ENCODE data around the gene ARMC9.
"Not testable (repeated sequence)": the region's sequence is repeated elsewhere in the genome, so short reads cannot be mapped to it uniquely, and the experiment has no call there.

The ARMC9 gene

DNA sequence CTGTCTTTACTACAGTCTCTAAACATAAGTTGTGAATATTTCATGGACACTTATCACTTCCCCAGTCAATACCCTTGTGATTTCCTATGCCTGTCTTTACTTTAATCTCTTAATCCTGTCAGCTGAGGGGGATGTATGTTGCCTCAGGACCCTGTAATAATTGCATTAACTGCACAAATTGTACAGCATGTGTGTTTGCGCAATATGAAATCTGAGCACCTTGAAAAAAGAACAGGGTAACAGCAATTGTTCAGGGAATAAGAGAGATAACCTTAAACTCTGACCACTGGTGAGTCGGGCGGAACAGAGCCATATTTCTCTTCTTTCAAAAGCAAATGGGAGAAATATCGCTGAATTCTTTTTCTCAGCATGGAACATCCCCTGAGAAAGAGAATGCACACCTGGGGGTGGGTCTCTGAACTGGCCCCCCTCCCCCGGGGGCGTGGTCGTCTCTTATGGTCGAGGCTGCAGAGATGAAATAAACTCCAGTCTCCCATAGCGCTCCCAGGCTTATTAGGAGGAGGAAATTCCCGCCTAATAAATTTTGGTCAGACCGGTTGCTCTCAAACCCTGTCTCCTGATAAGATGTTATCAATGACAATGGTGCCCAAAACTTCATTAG is 177.7 kb downstream of the ARMC9 start:
- H3K4me1 ChIP-seq (ENCODE audit: insufficient read depth, low read length); H3K9me3 ChIP-seq (ENCODE audit: low read length); H3K36me3 ChIP-seq (ENCODE audit: insufficient read depth, low read length); H3K27me3 ChIP-seq (ENCODE audit: control insufficient read depth in 1 of 2, insufficient read depth in 2 of 2, low read length in 2 of 2); H3K27ac ChIP-seq (ENCODE audit: low read depth, low read length); H3K4me3 ChIP-seq (ENCODE audit: low read depth in 1 of 2, low read length in 2 of 2); H3K9ac ChIP-seq (ENCODE audit: low read length): not testable (repeated sequence)

DNA sequence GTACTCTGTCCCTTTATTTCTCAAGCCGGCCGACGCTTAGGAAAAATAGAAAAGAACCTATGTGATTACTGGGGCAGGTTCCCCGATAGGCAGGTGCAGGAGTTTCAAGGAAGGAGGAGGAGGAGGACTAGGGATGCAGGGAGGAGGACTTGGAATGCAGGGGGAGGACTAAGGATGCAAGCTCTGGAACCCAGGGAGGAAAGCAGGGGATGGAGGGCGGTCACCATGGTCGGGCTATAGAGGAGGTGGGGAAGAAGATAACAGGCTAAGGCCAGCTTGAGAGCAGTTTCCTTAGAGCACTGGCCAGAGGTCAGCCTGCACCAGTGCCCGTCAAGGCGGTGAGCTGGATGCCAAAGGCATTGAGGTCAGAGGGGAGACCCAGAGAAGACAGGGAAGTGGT is 178.4 kb downstream of the ARMC9 start:
- Histone ChIP-seq H3K4me1 (ENCODE audit: insufficient read depth, low read length) (no peaks in the 10 kb centered on the region), H3K9me3 (ENCODE audit: low read length) (no peaks in the 10 kb centered on the region), H3K27ac (ENCODE audit: low read depth, low read length) (no peak overlapping the region)

DNA sequence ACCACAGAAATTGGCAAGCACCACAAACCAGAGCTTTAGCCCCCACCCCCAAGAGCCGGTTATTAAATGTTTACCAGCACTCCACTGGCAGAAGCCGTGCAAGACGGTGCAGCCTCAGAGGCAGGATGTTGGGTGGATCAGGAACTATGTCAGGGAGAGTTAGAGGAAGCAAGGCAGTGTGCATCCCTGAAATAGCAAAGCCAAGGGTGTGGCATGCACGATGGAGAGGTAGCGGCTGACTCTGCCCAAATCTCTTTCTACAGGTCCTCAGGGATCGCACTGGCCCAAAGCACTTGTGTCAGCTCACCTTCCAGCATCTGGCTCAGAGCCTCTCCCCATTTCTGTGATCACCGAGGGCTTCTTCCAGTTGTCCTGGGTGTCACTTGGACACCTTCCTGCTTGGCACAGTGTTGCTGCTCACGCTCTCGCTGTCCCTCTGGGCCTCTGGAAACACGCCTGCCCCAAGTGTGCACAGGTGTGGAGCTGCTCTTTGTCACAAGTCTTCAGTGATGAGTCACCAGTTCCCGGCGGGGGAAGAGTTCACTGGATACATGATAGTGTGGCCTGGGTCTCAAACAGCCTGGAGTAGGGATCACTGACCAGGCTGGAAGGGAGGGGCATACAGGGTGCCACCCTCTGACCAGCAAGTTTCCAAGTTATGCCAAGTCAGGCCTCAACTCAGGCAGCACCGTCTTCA is 179.7 kb downstream of the ARMC9 start:
- Histone ChIP-seq H3K27me3 (ENCODE audit: control insufficient read depth in 1 of 2, insufficient read depth in 2 of 2, low read length in 2 of 2) (no peaks in the 10 kb centered on the region), H3K36me3 (ENCODE audit: insufficient read depth, low read length) (no peaks in the 10 kb centered on the region), H3K4me3 (ENCODE audit: low read depth in 1 of 2, low read length in 2 of 2) (no peak overlapping the region), H3K27ac (ENCODE audit: low read depth, low read length) (no peak overlapping the region), H3K9ac (ENCODE audit: low read length) (no peak overlapping the region), H3K4me1 (ENCODE audit: insufficient read depth, low read length) (no peaks in the 10 kb centered on the region), H3K9me3 (ENCODE audit: low read length) (no peaks in the 10 kb centered on the region)

More for the DNA sequence above, 178.4 kb downstream of the ARMC9 start:
- Histone ChIP-seq H3K4me3 (ENCODE audit: low read depth in 1 of 2, low read length in 2 of 2) (no peak overlapping the region), H3K27me3 (ENCODE audit: control insufficient read depth in 1 of 2, insufficient read depth in 2 of 2, low read length in 2 of 2) (no peaks in the 10 kb centered on the region), H3K9ac (ENCODE audit: low read length) (no peak overlapping the region), H3K36me3 (ENCODE audit: insufficient read depth, low read length) (no peaks in the 10 kb centered on the region)

DNA sequence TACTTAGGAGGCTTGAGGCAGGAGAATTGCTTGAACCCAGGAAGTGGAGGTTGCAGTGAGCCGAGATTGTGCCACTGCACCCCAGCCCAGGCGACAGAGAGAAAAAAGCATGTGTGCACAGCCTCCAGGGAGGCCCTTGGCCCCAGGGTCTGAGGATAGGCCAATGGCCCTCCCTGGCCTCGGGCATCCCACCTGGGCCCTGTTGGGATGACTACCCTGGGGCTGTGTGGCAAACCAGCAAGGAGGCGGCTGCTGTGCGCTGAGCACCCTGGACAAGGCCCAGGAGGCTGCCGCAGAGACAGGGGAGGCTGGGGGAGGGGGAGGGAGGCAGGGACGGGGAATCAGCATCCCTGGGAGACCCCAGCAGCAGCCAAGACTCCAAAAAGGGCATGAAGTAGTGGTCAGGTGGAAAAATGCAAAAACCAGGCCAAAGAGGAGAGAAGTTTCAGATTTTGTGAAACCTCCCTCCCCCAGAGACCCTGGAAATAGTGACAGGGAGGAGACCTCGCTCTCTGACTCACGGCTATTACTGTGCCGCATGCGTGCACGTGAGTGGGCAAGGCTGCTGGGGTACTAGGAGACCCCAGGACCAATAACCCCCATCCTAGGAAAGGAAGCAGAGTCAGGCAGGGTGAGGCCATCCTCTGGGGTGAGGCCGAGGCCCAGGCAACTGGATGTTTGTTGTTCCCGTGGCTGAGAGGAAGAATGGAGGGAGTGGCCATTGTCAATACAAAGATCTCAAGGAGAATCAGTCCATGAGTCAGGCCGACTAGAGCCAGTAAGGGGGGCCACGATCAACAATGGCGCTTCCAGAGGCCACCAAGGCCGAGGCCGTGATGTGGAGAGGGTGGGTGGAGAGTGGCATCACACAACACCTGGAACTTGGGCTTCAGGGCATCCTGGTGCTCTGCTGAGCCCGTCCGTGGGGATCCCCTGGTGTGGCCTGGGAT is 181.1 kb downstream of the ARMC9 start:
- H3K27me3 ChIP-seq (ENCODE audit: control insufficient read depth in 1 of 2, insufficient read depth in 2 of 2, low read length in 2 of 2), result no peaks in the 10 kb centered on the region
- no peaks in the 10 kb centered on the region for H3K9me3 ChIP-seq (ENCODE audit: low read length)
- H3K4me3 ChIP-seq (ENCODE audit: low read depth in 1 of 2, low read length in 2 of 2), result no peak overlapping the region
- no peak overlapping the region for H3K27ac ChIP-seq (ENCODE audit: low read depth, low read length)
- H3K36me3 ChIP-seq (ENCODE audit: insufficient read depth, low read length), result no peaks in the 10 kb centered on the region
- no peak overlapping the region for H3K9ac ChIP-seq (ENCODE audit: low read length)
- H3K4me1 ChIP-seq (ENCODE audit: insufficient read depth, low read length), result no peaks in the 10 kb centered on the region

DNA sequence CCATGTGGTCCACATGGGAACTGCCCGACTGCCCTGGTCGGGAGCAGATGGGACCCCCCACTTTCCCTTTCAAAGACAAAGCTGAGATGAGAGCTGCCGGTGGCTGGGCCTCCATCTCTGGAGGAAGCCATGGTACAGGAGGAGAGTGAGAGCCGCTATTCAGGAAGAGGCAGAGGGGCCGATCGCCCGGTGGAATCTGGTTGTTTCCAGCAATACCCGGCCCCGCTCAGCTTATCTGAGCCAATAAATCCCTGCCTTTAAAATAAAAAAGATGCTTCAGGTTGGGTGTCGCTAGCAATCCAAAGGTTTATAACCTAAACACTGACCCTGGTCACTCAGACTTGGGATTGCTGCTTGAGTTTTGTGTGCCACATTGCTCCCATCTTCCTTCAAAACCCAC is 181.9 kb downstream of the ARMC9 start:
- H3K36me3 ChIP-seq (ENCODE audit: insufficient read depth, low read length), result no peaks in the 10 kb centered on the region
- no peaks in the 10 kb centered on the region for H3K9me3 ChIP-seq (ENCODE audit: low read length)
- no peak overlapping the region for H3K27ac ChIP-seq (ENCODE audit: low read depth, low read length)
- no peaks in the 10 kb centered on the region for H3K27me3 ChIP-seq (ENCODE audit: control insufficient read depth in 1 of 2, insufficient read depth in 2 of 2, low read length in 2 of 2)
- H3K4me3 ChIP-seq (ENCODE audit: low read depth in 1 of 2, low read length in 2 of 2), result no peak overlapping the region
- H3K9ac ChIP-seq (ENCODE audit: low read length), result no peak overlapping the region
- H3K4me1 ChIP-seq (ENCODE audit: insufficient read depth, low read length), result no peaks in the 10 kb centered on the region

DNA sequence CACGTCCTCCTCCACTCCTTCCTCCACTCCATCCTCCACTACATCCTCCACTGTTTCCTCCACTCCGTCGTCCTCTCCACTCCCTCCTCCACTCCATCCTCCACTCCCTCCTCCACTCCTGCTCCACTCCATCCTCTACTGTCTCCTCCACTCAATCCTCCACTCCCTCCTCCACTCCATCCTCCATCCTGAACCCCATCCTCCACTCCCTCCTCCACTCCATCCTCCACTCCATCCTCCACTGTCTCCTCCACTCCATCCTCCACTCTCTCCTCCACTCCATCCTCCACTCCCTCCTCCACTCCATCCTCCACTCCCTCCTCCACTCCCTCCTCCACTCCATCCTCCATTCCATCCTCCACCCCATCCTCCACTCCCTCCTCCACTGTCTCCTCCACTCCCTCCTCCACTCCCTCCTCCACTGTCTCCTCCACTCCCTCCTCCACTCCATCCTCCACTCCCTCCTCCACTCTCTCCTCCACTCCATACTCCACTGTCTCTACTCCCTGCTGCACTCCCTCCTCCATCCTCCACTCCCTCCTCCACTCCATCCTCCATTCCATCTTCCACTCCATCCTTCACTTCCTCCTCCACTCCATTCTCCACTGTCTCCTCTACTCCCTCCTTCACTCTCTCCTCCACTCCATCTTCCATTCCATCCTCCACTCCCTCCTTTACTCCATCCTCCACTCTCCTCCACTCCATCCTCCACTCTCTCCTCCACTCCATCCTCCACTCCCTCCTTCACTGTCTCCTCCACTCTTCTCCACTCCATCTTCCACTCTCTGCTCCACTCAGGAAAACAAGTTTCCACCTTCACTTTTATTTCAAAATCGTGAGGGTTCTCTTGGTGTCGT is 182.8 kb downstream of the ARMC9 start:
- Histone ChIP-seq H3K4me3 (ENCODE audit: low read depth in 1 of 2, low read length in 2 of 2) (no peak overlapping the region), H3K4me1 (ENCODE audit: insufficient read depth, low read length) (no peaks in the 10 kb centered on the region), H3K27me3 (ENCODE audit: control insufficient read depth in 1 of 2, insufficient read depth in 2 of 2, low read length in 2 of 2) (no peaks in the 10 kb centered on the region), H3K9me3 (ENCODE audit: low read length) (no peaks in the 10 kb centered on the region), H3K9ac (ENCODE audit: low read length) (no peak overlapping the region), H3K36me3 (ENCODE audit: insufficient read depth, low read length) (no peaks in the 10 kb centered on the region), H3K27ac (ENCODE audit: low read depth, low read length) (no peak overlapping the region)

DNA sequence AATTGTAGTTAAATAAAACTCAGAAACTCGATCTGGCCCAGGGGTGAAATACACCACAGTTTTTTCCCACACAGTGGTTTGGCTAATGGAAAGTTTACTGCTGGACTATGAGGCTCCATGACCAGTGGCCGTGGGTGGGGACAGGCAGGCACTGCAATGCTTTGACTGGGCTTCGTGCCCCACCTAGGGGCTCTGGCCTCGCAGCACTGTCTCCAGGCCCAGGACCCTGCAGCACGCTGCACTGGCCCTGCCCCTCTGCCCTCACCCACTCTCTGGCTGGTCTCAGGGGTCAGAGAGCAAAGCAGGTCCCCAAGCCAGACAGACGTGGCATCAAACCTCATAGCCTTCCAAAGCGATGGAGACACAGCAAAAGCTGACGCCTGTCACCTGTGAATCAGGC is 183.7 kb downstream of the ARMC9 start:
- no peaks in the 10 kb centered on the region for H3K36me3 ChIP-seq (ENCODE audit: insufficient read depth, low read length)
- no peaks in the 10 kb centered on the region for H3K27me3 ChIP-seq (ENCODE audit: control insufficient read depth in 1 of 2, insufficient read depth in 2 of 2, low read length in 2 of 2)
- H3K9ac ChIP-seq (ENCODE audit: low read length), result no peak overlapping the region
- H3K4me1 ChIP-seq (ENCODE audit: insufficient read depth, low read length), result no peaks in the 10 kb centered on the region
- H3K4me3 ChIP-seq (ENCODE audit: low read depth in 1 of 2, low read length in 2 of 2), result no peak overlapping the region
- no peaks in the 10 kb centered on the region for H3K9me3 ChIP-seq (ENCODE audit: low read length)
- no peak overlapping the region for H3K27ac ChIP-seq (ENCODE audit: low read depth, low read length)

DNA sequence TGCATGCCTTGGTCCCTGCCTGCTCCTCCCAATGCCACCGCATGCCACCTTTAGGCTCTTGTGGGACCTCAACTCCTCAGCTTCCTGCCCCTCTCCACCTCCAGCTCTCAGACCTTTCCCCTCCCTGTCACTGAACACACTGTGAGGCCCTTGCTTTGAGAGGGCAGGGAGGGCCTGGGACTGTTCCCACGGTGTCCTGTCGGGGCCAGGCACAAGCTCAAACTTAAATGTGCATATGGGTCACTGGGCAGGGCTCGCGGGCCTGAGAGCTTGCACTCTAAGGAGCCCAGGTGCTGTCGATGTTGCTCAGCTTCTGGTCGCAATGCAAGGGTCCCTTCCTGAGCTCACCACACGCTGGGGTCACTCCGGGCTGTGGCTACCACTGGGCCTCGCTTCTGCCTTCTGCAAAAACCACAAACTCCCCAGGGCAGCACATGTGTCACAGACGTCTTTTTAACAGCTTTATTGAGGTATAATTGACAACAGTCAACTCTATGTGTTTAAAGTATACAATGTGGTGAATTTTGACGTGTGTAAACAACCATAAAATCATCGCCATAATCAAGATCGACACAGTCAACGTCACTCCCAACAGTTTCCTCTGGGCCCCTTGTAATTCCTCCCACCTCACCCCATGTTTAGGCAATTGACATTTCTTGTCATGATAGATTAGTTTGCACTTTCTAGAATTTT is 185.1 kb downstream of the ARMC9 start:
- H3K4me1 ChIP-seq (ENCODE audit: insufficient read depth, low read length), result peaks cover 8% of the 10 kb centered on the region
- H3K36me3 ChIP-seq (ENCODE audit: insufficient read depth, low read length), result no peaks in the 10 kb centered on the region
- H3K27ac ChIP-seq (ENCODE audit: low read depth, low read length), result no peak overlapping the region
- H3K27me3 ChIP-seq (ENCODE audit: control insufficient read depth in 1 of 2, insufficient read depth in 2 of 2, low read length in 2 of 2), result no peaks in the 10 kb centered on the region
- H3K4me3 ChIP-seq (ENCODE audit: low read depth in 1 of 2, low read length in 2 of 2), result no peak overlapping the region
- no peak overlapping the region for H3K9ac ChIP-seq (ENCODE audit: low read length)
- H3K9me3 ChIP-seq (ENCODE audit: low read length), result no peaks in the 10 kb centered on the region

DNA sequence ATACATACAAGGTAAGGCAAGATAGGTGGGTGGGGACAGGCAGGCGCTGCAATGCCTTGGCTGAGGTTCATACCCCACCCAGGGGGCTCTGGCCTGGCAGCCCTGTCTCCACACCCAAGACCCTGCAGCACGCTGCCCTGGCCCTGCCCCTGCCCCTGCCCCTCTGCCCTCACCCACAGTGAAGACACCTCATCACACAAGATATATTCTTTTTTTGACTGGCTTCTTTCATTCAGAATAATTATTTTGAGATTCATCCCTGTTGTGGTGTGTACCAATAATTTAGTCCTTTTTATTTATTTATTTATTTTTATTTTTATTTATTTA is 185.6 kb downstream of the ARMC9 start:
- Histone ChIP-seq H3K4me1 (ENCODE audit: insufficient read depth, low read length) (peaks cover 9% of the 10 kb centered on the region), H3K27ac (ENCODE audit: low read depth, low read length) (no peak overlapping the region), H3K36me3 (ENCODE audit: insufficient read depth, low read length) (no peaks in the 10 kb centered on the region), H3K4me3 (ENCODE audit: low read depth in 1 of 2, low read length in 2 of 2) (no peak overlapping the region), H3K27me3 (ENCODE audit: control insufficient read depth in 1 of 2, insufficient read depth in 2 of 2, low read length in 2 of 2) (no peaks in the 10 kb centered on the region), H3K9me3 (ENCODE audit: low read length) (no peaks in the 10 kb centered on the region), H3K9ac (ENCODE audit: low read length) (no peak overlapping the region)

DNA sequence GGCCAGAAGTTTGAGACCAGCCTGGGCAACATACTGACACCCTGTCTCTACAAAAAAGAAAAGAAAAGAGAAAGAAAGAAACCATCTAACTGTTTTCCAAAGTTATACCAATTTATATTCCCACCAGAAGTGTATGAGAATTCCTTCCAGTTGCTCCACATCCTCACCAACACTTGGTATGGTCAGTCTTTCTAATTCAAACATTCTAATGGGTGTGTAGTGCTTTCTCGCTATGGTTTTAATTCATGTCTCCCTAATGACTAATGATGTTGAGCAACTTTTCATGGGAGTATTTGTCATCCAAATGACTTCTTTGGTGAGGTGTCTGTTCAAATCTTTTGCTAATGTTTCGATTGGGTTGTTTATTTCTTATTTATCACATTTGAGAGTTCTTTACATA is 186.5 kb downstream of the ARMC9 start:
- Histone ChIP-seq H3K9me3 (ENCODE audit: low read length) (no peaks in the 10 kb centered on the region), H3K36me3 (ENCODE audit: insufficient read depth, low read length) (no peaks in the 10 kb centered on the region), H3K27me3 (ENCODE audit: control insufficient read depth in 1 of 2, insufficient read depth in 2 of 2, low read length in 2 of 2) (no peaks in the 10 kb centered on the region), H3K4me1 (ENCODE audit: insufficient read depth, low read length) (peaks cover 9% of the 10 kb centered on the region), H3K4me3 (ENCODE audit: low read depth in 1 of 2, low read length in 2 of 2) (no peak overlapping the region), H3K27ac (ENCODE audit: low read depth, low read length) (no peak overlapping the region), H3K9ac (ENCODE audit: low read length) (no peak overlapping the region)

Measured in muscle layer of colon (tissue), 2 donors.